Progenitor cell of endocrine pancreas (in vitro differentiated cells): ENCODE results near the gene TM9SF3. TPM values are rescaled to one million over a fixed set of nuclear protein-coding genes. Genes with fewer than 3 reads are reported as not detected.
A peak's percentile ranks its signal among the peaks of the same experiment; 100 is the strongest.

Experiments used
- DNase-seq: peaks from one replicate; pipeline ENCODE4 v3.0.0; 2021; ENCODE audit warnings: low spot score; ENCODE audit not compliant: unreplicated experiment
- H3K27ac Mint-ChIP-seq: 2 replicates; pipeline ENCODE4 v1.8.0; 2021; ENCODE audit warnings: mild to moderate bottlenecking, moderate library complexity, mixed read lengths
- H3K27me3 Mint-ChIP-seq: 2 replicates; pipeline ENCODE4 v1.8.0; 2021; ENCODE audit warnings: mixed read lengths
- H3K36me3 Mint-ChIP-seq: 2 replicates; pipeline ENCODE4 v1.8.0; 2022; ENCODE audit warnings: mixed read lengths; ENCODE audit not compliant: insufficient read depth
- H3K4me1 Mint-ChIP-seq: 2 replicates; pipeline ENCODE4 v1.8.0; 2021; ENCODE audit warnings: low read depth, mixed read lengths
- H3K4me3 Mint-ChIP-seq: 2 replicates; pipeline ENCODE4 v1.8.0; 2021; ENCODE audit warnings: low read depth, mild to moderate bottlenecking, moderate library complexity, mixed read lengths
- H3K9me3 Mint-ChIP-seq: 2 replicates; pipeline ENCODE4 v1.8.0; 2021; ENCODE audit warnings: low read depth, mixed read lengths
- CTCF ChIP-seq: fragments of 200-600 bp; sonication (generic); IDR thresholded peaks from one replicate; pipeline ENCODE4 v1.5.0; 2021; ENCODE audit warnings: antibody characterized with exemption, mild to moderate bottlenecking; ENCODE audit not compliant: unreplicated experiment
- total RNA-seq: library from RNA; stranded (reverse); gene quantifications from 2 replicates; pipeline ENCODE4 v1.2.1, GENCODE V29; 2021

Gene TM9SF3
- total RNA-seq, 1 donor from 2014 or later: 140 TPM

GRCh38 chr10:96609510-96609909 lies 22.7 kb upstream of the TM9SF3 start:
- Mint-ChIP-seq H3K36me3 (peaks cover 24% of the 10 kb centered on the region), H3K27ac (no peak overlapping the region), H3K27me3 (no peaks in the 10 kb centered on the region), H3K9me3 (no peaks in the 10 kb centered on the region), H3K4me3 (no peak overlapping the region), H3K4me1 (peaks cover 9% of the 10 kb centered on the region)
- DNase-seq: no peak
- TF ChIP-seq CTCF: no peak

- TF ChIP-seq CTCF: no peak
- DNase-seq: no peak
Measured at GRCh38 chr10:96608805-96609204, 22.0 kb upstream of the TM9SF3 start.

GRCh38 chr10:96608262-96608661 lies 21.4 kb upstream of the TM9SF3 start:
- no peak for DNase-seq
- H3K27me3 Mint-ChIP-seq: no peaks in the 10 kb centered on the region
- no peak for TF ChIP-seq CTCF
- peaks cover 9% of the 10 kb centered on the region for H3K4me1 Mint-ChIP-seq
- no peak overlapping the region for H3K27ac Mint-ChIP-seq
- no peaks in the 10 kb centered on the region for H3K9me3 Mint-ChIP-seq
- peaks cover 19% of the 10 kb centered on the region for H3K36me3 Mint-ChIP-seq
- no peak overlapping the region for H3K4me3 Mint-ChIP-seq

More at GRCh38 chr10:96608805-96609204, 22.0 kb upstream of the TM9SF3 start:
- H3K4me3 Mint-ChIP-seq: no peak overlapping the region
- H3K9me3 Mint-ChIP-seq: no peaks in the 10 kb centered on the region
- H3K27ac Mint-ChIP-seq: no peak overlapping the region
- peaks cover 9% of the 10 kb centered on the region for H3K4me1 Mint-ChIP-seq
- peaks cover 19% of the 10 kb centered on the region for H3K36me3 Mint-ChIP-seq
- H3K27me3 Mint-ChIP-seq: no peaks in the 10 kb centered on the region

- peaks cover 20% of the 10 kb centered on the region for H3K36me3 Mint-ChIP-seq
- H3K27me3 Mint-ChIP-seq: no peaks in the 10 kb centered on the region
- H3K9me3 Mint-ChIP-seq: no peaks in the 10 kb centered on the region
- no peak for DNase-seq
- H3K4me3 Mint-ChIP-seq: no peak overlapping the region
- peaks cover 1% of the 10 kb centered on the region for H3K4me1 Mint-ChIP-seq
- TF ChIP-seq CTCF: no peak
- H3K27ac Mint-ChIP-seq: no peak overlapping the region
Measured at GRCh38 chr10:96606946-96607345, 20.1 kb upstream of the TM9SF3 start.

- no peak overlapping the region for H3K4me3 Mint-ChIP-seq
- H3K27ac Mint-ChIP-seq: peak overlapping the region; percentile 60
- peaks cover 17% of the 10 kb centered on the region for H3K36me3 Mint-ChIP-seq
- H3K4me1 Mint-ChIP-seq: no peaks in the 10 kb centered on the region
- H3K27me3 Mint-ChIP-seq: no peaks in the 10 kb centered on the region
- no peaks in the 10 kb centered on the region for H3K9me3 Mint-ChIP-seq
- TF ChIP-seq CTCF: no peak
- no peak for DNase-seq
Measured at GRCh38 chr10:96606216-96606615, 19.4 kb upstream of the TM9SF3 start.
